GM18511 (cell line): ENCODE data around the gene FANCG.
A peak's percentile ranks its signal among the peaks of the same experiment; 100 is the strongest.

Experiments used
- ATAC-seq: cut with Tn5 transposase; IDR thresholded peaks from one replicate; pipeline ENCODE4 v1.9.1; 2021; ENCODE audit warnings: mild to moderate bottlenecking, moderate library complexity; ENCODE audit not compliant: unreplicated experiment

Gene FANCG

GRCh38 chr9:35069020-35069419 lies 10.7 kb downstream of the FANCG start:
- ATAC-seq = no peak

- no peak for ATAC-seq
Observed at GRCh38 chr9:35067056-35067455, 12.7 kb downstream of the FANCG start.

- no peak for ATAC-seq
Observed at GRCh38 chr9:35060548-35061207, 19.1 kb downstream of the FANCG start.

GRCh38 chr9:35059438-35059837 lies 20.3 kb downstream of the FANCG start:
- no peak for ATAC-seq

GRCh38 chr9:35057271-35057620 lies 22.5 kb downstream of the FANCG start:
- no peak for ATAC-seq

GRCh38 chr9:35056571-35057270 lies 23.0 kb downstream of the FANCG start:
- no peak for ATAC-seq

- no peak for ATAC-seq
Observed at GRCh38 chr9:35054871-35055644, 24.7 kb downstream of the FANCG start.

GRCh38 chr9:35054185-35054835 lies 25.4 kb downstream of the FANCG start:
- no peak for ATAC-seq

GRCh38 chr9:35051069-35051967 lies 28.4 kb downstream of the FANCG start:
- ATAC-seq = peak; percentile 70

GRCh38 chr9:35048511-35048910 lies 31.2 kb downstream of the FANCG start:
- ATAC-seq = no peak

GRCh38 chr9:35044071-35044470 lies 35.7 kb downstream of the FANCG start:
- ATAC-seq = no peak

- no peak for ATAC-seq
Observed at GRCh38 chr9:35042891-35043545, 36.7 kb downstream of the FANCG start.

- ATAC-seq = no peak
Observed at GRCh38 chr9:35042081-35042604, 37.6 kb downstream of the FANCG start.

- ATAC-seq = no peak
Observed at GRCh38 chr9:35035851-35036701, 43.7 kb downstream of the FANCG start.

GRCh38 chr9:35033101-35033500 lies 46.6 kb downstream of the FANCG start:
- no peak for ATAC-seq

GRCh38 chr9:35029852-35030251 lies 49.9 kb downstream of the FANCG start:
- no peak for ATAC-seq

- ATAC-seq = no peak
Observed at GRCh38 chr9:35029241-35029640, 50.5 kb downstream of the FANCG start.

- ATAC-seq = no peak
Observed at GRCh38 chr9:35028341-35028740, 51.4 kb downstream of the FANCG start.

GRCh38 chr9:35027860-35028259 lies 51.9 kb downstream of the FANCG start:
- no peak for ATAC-seq
